ENCODE data around the gene RASA3. TPM values are rescaled to one million over a fixed set of nuclear protein-coding genes. Genes with fewer than 3 reads are reported as not detected.

RASA3 gene
- total and polyA plus RNA-seq, 10 of the 15 experiments (the other 5 are each of a cell fraction or from before 2014, with no cell fraction given) = 0.79 to 33.9 (median 17.6) TPM

GRCh38 chr13:114012141-114012540, 120.3 kb downstream of the RASA3 start (continued):
- TF ChIP-seq PRDM15 (CRISPR knock-in tag; IDR thresholded peaks at IDR 0.05) = no peak
- no peak for TF ChIP-seq RCOR1 (conservative IDR thresholded peaks at IDR 0.05; ENCODE audit: low read depth, low read length)
- TF ChIP-seq CBFB (IDR thresholded peaks at IDR 0.05; ENCODE audit: low read depth) = no peak
- no peak for TF ChIP-seq ZNF274 (IDR thresholded peaks at IDR 0.05; ENCODE audit: insufficient read depth, insufficient read length)
- no peak for TF ChIP-seq NFYB (IDR thresholded peaks at IDR 0.05; ENCODE audit: insufficient read depth, low read depth, low read length)
- TF ChIP-seq LARP7 (IDR thresholded peaks at IDR 0.05) = no peak
- no peak for TF ChIP-seq GABPA (IDR thresholded peaks at IDR 0.05; ENCODE audit: low read depth)
- no peak for TF ChIP-seq PAX8 (IDR thresholded peaks at IDR 0.05)
- no peak for TF ChIP-seq TBL1XR1 (IDR thresholded peaks at IDR 0.05; ENCODE audit: low read depth, low read length)

- no peak for FAIRE-seq
- no peak for ATAC-seq
- Histone ChIP-seq H3K4me3 (no peak overlapping the region), H3K9me3 (replicated peaks; ENCODE audit: control insufficient read depth, insufficient read depth, low read length) (no peaks in the 10 kb centered on the region), H3K4me1 (ENCODE audit: control insufficient read depth, insufficient read depth, low read length) (no peaks in the 10 kb centered on the region), H4K20me1 (ENCODE audit: control insufficient read depth, insufficient read depth) (no peaks in the 10 kb centered on the region), H3K9ac (ENCODE audit: control insufficient read depth, insufficient read depth, low read length) (no peak overlapping the region), H2AFZ (ENCODE audit: control insufficient read depth, low read depth, low read length) (no peak overlapping the region), H3K79me2 (ENCODE audit: control insufficient read depth, insufficient read depth, low read length) (no peaks in the 10 kb centered on the region), H3K36me3 (ENCODE audit: control insufficient read depth in 2 of 2, insufficient read depth in 2 of 2, low read length in 1 of 2) (peaks cover 0 to 7% of the 10 kb centered on the region in 2 experiments; a peak in 3 of 4 replicates), H3K4me2 (ENCODE audit: control insufficient read depth, insufficient read depth) (no peak overlapping the region), H3K27ac (ENCODE audit: control insufficient read depth, insufficient read depth) (no peak overlapping the region), H3K27me3 (replicated peaks in 1 of 2; ENCODE audit: control insufficient read depth in 2 of 2, insufficient read depth in 2 of 2, low read length in 1 of 2) (no peaks in the 10 kb centered on the region)
- ChIA-PET POLR2A (no interaction called here), CTCF (no interaction called here), SMC1A (ENCODE audit: uncharacterized antibody, unreplicated experiment) (no interaction called here), RAD21 (ENCODE audit: unreplicated experiment) (no interaction called here)
- DNase-seq (ENCODE audit: low read depth, low spot score) = no peak
- BruUV-seq (replicated peaks) = no TSS peak
- in situ Hi-C loops (cut with MboI) (loop anchor here (5.0 kb wide), 1 partner anchor 39 kb away; the partner anchor contains the start of gene C13orf46), intact Hi-C loops (cut with micrococcal nuclease; ENCODE audit: unreplicated experiment) (no loop called here)
- WGBS (ENCODE audit: insufficient coverage, insufficient replicate concordance, low lambda C conversion rate, missing lambda C conversion rate) = 88% methylated on average over 18 of the region's 19 CpGs
- TF ChIP-seq ATF3 (IDR thresholded peaks at IDR 0.05; ENCODE audit: borderline replicate concordance, extremely low read depth, low read depth, low read length) (no peak), CEBPZ (IDR thresholded peaks at IDR 0.05; ENCODE audit: low read depth, low read length) (no peak), ZNF622 (IDR thresholded peaks at IDR 0.05) (no peak), CREM (IDR thresholded peaks at IDR 0.05; ENCODE audit: low read depth) (no peak), FOS (IDR thresholded peaks at IDR 0.05; ENCODE audit: borderline replicate concordance, extremely low read depth, insufficient read length) (no peak), RELB (IDR thresholded peaks at IDR 0.05; ENCODE audit: low read depth) (no peak), RAD51 (IDR thresholded peaks at IDR 0.05) (no peak)
These were observed 121.2 kb downstream of the RASA3 start for GRCh38 chr13:114011226-114011625.

Data from GM12878 (cell line).